ENCODE measurements around the gene PRSS50.

- TF ChIP-seq, protein P1, sequence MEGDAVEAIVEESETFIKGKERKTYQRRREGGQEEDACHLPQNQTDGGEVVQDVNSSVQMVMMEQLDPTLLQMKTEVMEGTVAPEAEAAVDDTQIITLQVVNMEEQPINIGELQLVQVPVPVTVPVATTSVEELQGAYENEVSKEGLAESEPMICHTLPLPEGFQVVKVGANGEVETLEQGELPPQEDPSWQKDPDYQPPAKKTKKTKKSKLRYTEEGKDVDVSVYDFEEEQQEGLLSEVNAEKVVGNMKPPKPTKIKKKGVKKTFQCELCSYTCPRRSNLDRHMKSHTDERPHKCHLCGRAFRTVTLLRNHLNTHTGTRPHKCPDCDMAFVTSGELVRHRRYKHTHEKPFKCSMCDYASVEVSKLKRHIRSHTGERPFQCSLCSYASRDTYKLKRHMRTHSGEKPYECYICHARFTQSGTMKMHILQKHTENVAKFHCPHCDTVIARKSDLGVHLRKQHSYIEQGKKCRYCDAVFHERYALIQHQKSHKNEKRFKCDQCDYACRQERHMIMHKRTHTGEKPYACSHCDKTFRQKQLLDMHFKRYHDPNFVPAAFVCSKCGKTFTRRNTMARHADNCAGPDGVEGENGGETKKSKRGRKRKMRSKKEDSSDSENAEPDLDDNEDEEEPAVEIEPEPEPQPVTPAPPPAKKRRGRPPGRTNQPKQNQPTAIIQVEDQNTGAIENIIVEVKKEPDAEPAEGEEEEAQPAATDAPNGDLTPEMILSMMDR (IDR thresholded peaks at IDR 0.05) = no peak
- TF ChIP-seq POLR2A (IDR thresholded peaks at IDR 0.05) (no peak), POLR2AphosphoS5 (IDR thresholded peaks at IDR 0.05) (no peak)
Observed at GRCh38 chr3:46678280-46678679, 39.4 kb downstream of the PRSS50 start.

Measured in prostate gland (tissue), 2 donors.